H1 (cell line): ENCODE results near the gene DSE. TPM values are rescaled to one million over a fixed set of nuclear protein-coding genes. Genes with fewer than 3 reads are reported as not detected.

ENCODE experiments used
- CTCF ChIA-PET: fragments of 300-600 bp; sonication (Branson Sonifier 250); formaldehyde crosslinking; loops from one replicate; lab custom pipeline; 2021; ENCODE audit not compliant: partially characterized antibody; lab: Charles Lee
- POLR2A ChIA-PET: fragments of 300-600 bp; sonication (Branson Sonifier 250); formaldehyde crosslinking; loops from one replicate; lab custom pipeline; 2021; ENCODE audit warnings: inconsistent platforms; ENCODE audit not compliant: partially characterized antibody; lab: Charles Lee
- DNase-seq, 2 experiments: peaks; one replicate each; pipeline versions ENCODE4 v3.0.0 to v3.0.0-alpha.2; 2010 to 2022; ENCODE audit warnings: low spot score in 2 of 2, low read depth in 1 of 2, mixed read lengths in 1 of 2
- FAIRE-seq: peaks from 2 replicates; lab custom pipeline; 2011; peaks lifted over from hg19 to GRCh38; lab: Jason Lieb, UNC
- H2AFZ ChIP-seq: 2 replicates; pipeline ENCODE4 v1.8.1; 2012; ENCODE audit warnings: low read length, inconsistent platforms
- H2AK5ac ChIP-seq: 2 replicates; pipeline ENCODE4 v1.6.1; 2013; ENCODE audit warnings: low read depth, low read length
- H2BK120ac ChIP-seq: replicated peaks from 2 replicates; pipeline ENCODE3; 2013; ENCODE audit warnings: low read depth, low read length, inconsistent platforms
- H2BK12ac ChIP-seq: 2 replicates; pipeline ENCODE4 v1.6.1; 2013; ENCODE audit warnings: low read depth, low read length
- H2BK15ac ChIP-seq: 2 replicates; pipeline ENCODE4 v1.6.1; 2013; ENCODE audit warnings: low read length
- H2BK20ac ChIP-seq: 2 replicates; pipeline ENCODE4 v1.6.1; 2013; ENCODE audit warnings: low read length
- H2BK5ac ChIP-seq: 2 replicates; pipeline ENCODE4 v1.6.1; 2013; ENCODE audit warnings: low read depth, low read length
- H3K14ac ChIP-seq: 2 replicates; pipeline ENCODE4 v1.6.1; 2013; ENCODE audit warnings: inconsistent platforms; ENCODE audit not compliant: insufficient read length
- H3K18ac ChIP-seq: 2 replicates; pipeline ENCODE4 v1.6.1; 2013; ENCODE audit warnings: low read length; ENCODE audit errors: extremely low read depth
- H3K23ac ChIP-seq: 2 replicates; pipeline ENCODE4 v1.6.1; 2013; ENCODE audit warnings: inconsistent platforms; ENCODE audit not compliant: insufficient read length
- H3K23me2 ChIP-seq: 2 replicates; pipeline ENCODE4 v1.6.1; 2013; ENCODE audit warnings: low read depth, low read length
- H3K27ac ChIP-seq: 2 replicates; pipeline ENCODE4 v1.6.1; 2011; ENCODE audit warnings: low read depth, low read length, inconsistent platforms
- H3K27me3 ChIP-seq, 4 experiments: replicated peaks in 1 of 4; 1 replicate in 1 of 4; 2 replicates in 3 of 4; pipeline versions ENCODE4 v1.6.1 to v1.8.1; 2011 to 2013; ENCODE audit warnings: low read length in 3 of 4, mild to moderate bottlenecking in 3 of 4, inconsistent platforms in 2 of 4, mixed read lengths in 2 of 4, moderate library complexity in 1 of 4; ENCODE audit not compliant: control insufficient read depth in 3 of 4, insufficient read depth in 3 of 4; ENCODE audit errors: extremely low read depth in 1 of 4
- H3K36me3 ChIP-seq, 4 experiments: 2 replicates each; pipeline versions ENCODE4 v1.6.1 to v1.8.1; 2011 to 2013; ENCODE audit warnings: mild to moderate bottlenecking in 4 of 4, low read length in 3 of 4, moderate library complexity in 2 of 4, control low read depth in 1 of 4, inconsistent platforms in 1 of 4; ENCODE audit not compliant: insufficient read depth in 4 of 4, control insufficient read depth in 2 of 4
- H3K4ac ChIP-seq: replicated peaks from 2 replicates; pipeline ENCODE3; 2013; ENCODE audit warnings: low read length, low read depth, mixed read lengths, inconsistent platforms; ENCODE audit not compliant: insufficient read length
- H3K4me1 ChIP-seq, 4 experiments: replicated peaks in 1 of 4; 1 replicate in 1 of 4; 2 replicates in 3 of 4; pipeline versions ENCODE4 v1.6.1 to v1.8.1; 2011 to 2013; ENCODE audit warnings: low read length in 3 of 4, inconsistent platforms in 2 of 4, mixed read lengths in 1 of 4; ENCODE audit not compliant: insufficient read depth in 4 of 4, control insufficient read depth in 3 of 4
- H3K4me2 ChIP-seq, 2 experiments: 2 replicates each; pipeline versions ENCODE4 v1.6.1 to v1.8.1; 2011 to 2013; ENCODE audit warnings: low read depth in 2 of 2, low read length in 2 of 2, control low read depth in 1 of 2, inconsistent platforms in 1 of 2, mild to moderate bottlenecking in 1 of 2; ENCODE audit not compliant: insufficient read depth in 1 of 2
- H3K4me3 ChIP-seq, 4 experiments: fragments of 200-600, 300-600 bp in 1 of 4; sonication (generic), shearing (Covaris generic), sonication (Bioruptor Twin) in 1 of 4; 2 replicates each; pipeline versions ENCODE4 v1.5.1 to v1.8.1; 2011 to 2016; ENCODE audit warnings: low read length in 4 of 4, low read depth in 3 of 4, control low read depth in 2 of 4, inconsistent platforms in 2 of 4, mild to moderate bottlenecking in 2 of 4, mixed read lengths in 1 of 4, moderate library complexity in 1 of 4; ENCODE audit not compliant: insufficient read depth in 2 of 4; ENCODE audit errors: extremely low read depth in 1 of 4
- H3K56ac ChIP-seq: replicated peaks from 2 replicates; pipeline ENCODE3; 2013; ENCODE audit warnings: low read depth, mild to moderate bottlenecking, mixed read lengths, low read length, inconsistent platforms; ENCODE audit not compliant: insufficient read length
- H3K79me1 ChIP-seq: 2 replicates; pipeline ENCODE4 v1.6.1; 2013; ENCODE audit warnings: low read depth, low read length, control low read depth
- H3K79me2 ChIP-seq, 2 experiments: 2 replicates each; pipeline versions ENCODE4 v1.6.1 to v1.8.1; 2012 to 2013; ENCODE audit warnings: low read length in 2 of 2, mild to moderate bottlenecking in 2 of 2, inconsistent platforms in 1 of 2; ENCODE audit not compliant: insufficient read depth in 2 of 2, control insufficient read depth in 1 of 2
- H3K9ac ChIP-seq, 4 experiments: replicated peaks in 1 of 4; 1 replicate in 1 of 4; 2 replicates in 3 of 4; pipeline versions ENCODE4 v1.6.1 to v1.8.1; 2011 to 2013; ENCODE audit warnings: low read depth in 3 of 4, low read length in 3 of 4, control low read depth in 2 of 4, mild to moderate bottlenecking in 2 of 4, moderate library complexity in 2 of 4, inconsistent platforms in 1 of 4; ENCODE audit errors: extremely low read depth in 1 of 4
- H3K9me3 ChIP-seq, 2 experiments: 2 replicates each; pipeline versions ENCODE4 v1.6.1 to v1.8.1; 2012 to 2013; ENCODE audit warnings: mild to moderate bottlenecking in 2 of 2, moderate library complexity in 2 of 2, control low read depth in 1 of 2, inconsistent platforms in 1 of 2, low read depth in 1 of 2, low read length in 1 of 2, mixed read lengths in 1 of 2; ENCODE audit not compliant: insufficient read depth in 2 of 2
- H4K20me1 ChIP-seq, 2 experiments: replicated peaks in 1 of 2; 2 replicates each; pipeline versions ENCODE3 to v1.8.1; 2011 to 2013; ENCODE audit warnings: inconsistent platforms in 2 of 2, low read length in 2 of 2, mild to moderate bottlenecking in 1 of 2; ENCODE audit not compliant: insufficient read depth in 2 of 2, control insufficient read depth in 1 of 2
- H4K5ac ChIP-seq: 2 replicates; pipeline ENCODE4 v1.6.1; 2013; ENCODE audit warnings: low read length, low read depth, mixed read lengths, inconsistent platforms; ENCODE audit not compliant: insufficient read length
- H4K8ac ChIP-seq: 2 replicates; pipeline ENCODE4 v1.8.0; 2013; ENCODE audit warnings: mild to moderate bottlenecking, moderate library complexity, low read length, inconsistent platforms; ENCODE audit not compliant: insufficient read depth; ENCODE audit errors: extremely low read depth
- H4K91ac ChIP-seq: replicated peaks from 2 replicates; pipeline ENCODE3; 2013; ENCODE audit warnings: low read length, mixed read lengths, inconsistent platforms; ENCODE audit not compliant: insufficient read length
- HDAC6 ChIP-seq: IDR thresholded peaks from one replicate; pipeline ENCODE4 v1.7.1; 2012; ENCODE audit warnings: low read depth, mild to moderate bottlenecking, inconsistent platforms, low read length, moderate library complexity
- RNF2 ChIP-seq: fragments of 200-900, 300-1000 bp; sonication (generic); IDR thresholded peaks from 2 replicates; pipeline ENCODE4 v1.7.1; 2016; ENCODE audit warnings: borderline replicate concordance, low read depth, mild to moderate bottlenecking, antibody characterized with exemption, low read length; ENCODE audit not compliant: poor library complexity, severe bottlenecking; ENCODE audit errors: missing control alignments
- WGBS, 2 experiments: shearing (Covaris generic) in 1 of 2; methylation state at CpG; one replicate each; pipeline versions ENCODE4 v1.1.6 to v1.1.7; 2013 to 2015; ENCODE audit warnings: low lambda C conversion rate in 2 of 2, mixed read lengths in 2 of 2, inconsistent platforms in 1 of 2, low coverage in 1 of 2, missing lambda C conversion rate in 1 of 2; ENCODE audit not compliant: insufficient replicate concordance in 2 of 2, insufficient coverage in 1 of 2, insufficient read length in 1 of 2; ENCODE audit errors: extremely low coverage in 1 of 2, missing lambda C conversion rate in 1 of 2; 5-methylcytosine and 5-hydroxymethylcytosine counted together
- polyA plus RNA-seq, 7 experiments: library from polyadenylated mRNA; depleted of rRNA in 3 of 7; stranded (reverse) in 5 of 7; unstranded in 2 of 7; fragments of >200 nt in 5 of 7; fragments of 200-250 nt in 2 of 7; gene quantifications; 1 replicate in 5 of 7; 2 replicates in 1 of 7; 4 replicates in 1 of 7; pipeline versions ENCODE4 v1.2.1 to v1.2.3, GENCODE V29; 2011 to 2013; ENCODE audit warnings: missing spikeins in 2 of 7, mixed read lengths in 2 of 7
- total RNA-seq: library from RNA; stranded (reverse); fragmentation: NEBNext Ultra II Directional; extraction: Animal tissue kit (Norgen Biotek cat#: 25700); gene quantifications from 2 replicates; pipeline ENCODE4 v1.2.1, GENCODE V29; 2021
- TF ChIP-seq, protein P1 (sequence below): IDR thresholded peaks from 2 replicates; pipeline ENCODE4 v1.6.1; 2012; ENCODE audit warnings: low read length, inconsistent platforms

DSE gene
- total and polyA plus RNA-seq, 2 of the 8 experiments (the other 6 are each of a cell fraction or from before 2014, with no cell fraction given): 32.5 to 94.4 TPM

DNA sequence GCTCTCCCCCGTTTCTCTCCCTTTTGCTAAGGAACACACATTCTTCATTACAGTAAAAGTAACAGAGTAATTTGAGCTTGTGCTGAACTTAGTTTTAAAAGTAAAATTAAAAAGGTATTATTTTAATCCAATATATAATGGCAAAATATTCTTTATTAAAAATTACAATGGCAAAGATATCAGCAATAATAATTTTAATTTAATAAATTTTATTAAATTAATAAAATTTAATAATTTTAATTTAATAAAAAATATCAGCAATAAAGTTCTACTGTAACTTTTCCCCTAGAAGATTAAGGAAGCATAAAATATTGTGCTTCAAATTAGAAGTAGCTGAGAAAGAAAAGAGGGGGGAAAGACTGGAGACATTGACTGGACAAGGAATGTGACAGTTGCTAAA lies 32.5 kb downstream of the DSE start:
- no peak overlapping the region for H3K56ac ChIP-seq
- H2AK5ac ChIP-seq: no peak overlapping the region
- H4K8ac ChIP-seq: no peak overlapping the region
- H3K9ac ChIP-seq: no peak overlapping the region
- H3K27me3 ChIP-seq: peaks cover 0 to 2% (median 0%) of the 10 kb centered on the region in 4 experiments; a peak in 1 of 7 replicates
- no peak overlapping the region for H3K4me2 ChIP-seq
- H3K4ac ChIP-seq: no peak overlapping the region
- H3K18ac ChIP-seq: no peak overlapping the region
- FAIRE-seq: no peak
- H2BK5ac ChIP-seq: no peak overlapping the region
- no peaks in the 10 kb centered on the region for H3K23me2 ChIP-seq
- no peak overlapping the region for H2BK20ac ChIP-seq
- no peak overlapping the region for H3K14ac ChIP-seq
- 43% methylated on average over 1 of the region's 1 CpG; no CpG with 5 or more reads in 1 of the 2 experiments for WGBS, 2 experiments
- no peak for DNase-seq
- peaks cover 0 to 4% of the 10 kb centered on the region in 2 experiments for H4K20me1 ChIP-seq
- no peak overlapping the region for H3K4me3 ChIP-seq
- H2BK12ac ChIP-seq: no peak overlapping the region
- H3K23ac ChIP-seq: no peak overlapping the region
- peaks cover 0 to 12% (median 6%) of the 10 kb centered on the region in 4 experiments; a peak in 4 of 7 replicates for H3K4me1 ChIP-seq
- no peaks in the 10 kb centered on the region for H3K79me1 ChIP-seq
- H3K79me2 ChIP-seq: peaks cover 0 to 73% of the 10 kb centered on the region in 2 experiments; a peak in 2 of 4 replicates
- peaks cover 0 to 4% (median 1%) of the 10 kb centered on the region in 4 experiments; a peak in 2 of 8 replicates for H3K36me3 ChIP-seq
- H3K27ac ChIP-seq: no peak overlapping the region
- no peak for TF ChIP-seq HDAC6
- no peak for TF ChIP-seq RNF2
- TF ChIP-seq, protein P1, sequence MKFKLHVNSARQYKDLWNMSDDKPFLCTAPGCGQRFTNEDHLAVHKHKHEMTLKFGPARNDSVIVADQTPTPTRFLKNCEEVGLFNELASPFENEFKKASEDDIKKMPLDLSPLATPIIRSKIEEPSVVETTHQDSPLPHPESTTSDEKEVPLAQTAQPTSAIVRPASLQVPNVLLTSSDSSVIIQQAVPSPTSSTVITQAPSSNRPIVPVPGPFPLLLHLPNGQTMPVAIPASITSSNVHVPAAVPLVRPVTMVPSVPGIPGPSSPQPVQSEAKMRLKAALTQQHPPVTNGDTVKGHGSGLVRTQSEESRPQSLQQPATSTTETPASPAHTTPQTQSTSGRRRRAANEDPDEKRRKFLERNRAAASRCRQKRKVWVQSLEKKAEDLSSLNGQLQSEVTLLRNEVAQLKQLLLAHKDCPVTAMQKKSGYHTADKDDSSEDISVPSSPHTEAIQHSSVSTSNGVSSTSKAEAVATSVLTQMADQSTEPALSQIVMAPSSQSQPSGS: no peak
- no peak overlapping the region for H4K91ac ChIP-seq
- no peak overlapping the region for H2AFZ ChIP-seq
- H4K5ac ChIP-seq: no peak overlapping the region
- H3K9me3 ChIP-seq: no peaks in the 10 kb centered on the region
- H2BK15ac ChIP-seq: no peak overlapping the region
- POLR2A ChIA-PET: interaction anchor here (0.8 to 1.2 kb wide), 3 partner anchors 9 to 120 kb away, joined by 3 read pairs; no protein-coding TSS in a partner anchor
- no peak overlapping the region for H2BK120ac ChIP-seq
- CTCF ChIA-PET: interaction anchor here (0.7 to 2.4 kb wide), 3 partner anchors 11 to 115 kb away, joined by 3 to 15 read pairs (median 11); no protein-coding TSS in a partner anchor
